IMR-90 (cell line): ENCODE data around the gene RCE1. TPM values are rescaled to one million over a fixed set of nuclear protein-coding genes. Genes with fewer than 3 reads are reported as not detected.

Source experiments
- ATAC-seq: fragments of 200-7000 bp; cut with Tn5 transposase; 2 replicates; pipeline ENCODE4 v1.9.1; 2020; ENCODE audit warnings: low read depth, mild to moderate bottlenecking, moderate library complexity
- BruUV-seq: library from RNA; stranded (reverse); fragments of 400-500 nt; replicated peaks from 2 replicates; lab custom pipeline; 2021; lab: Mats Ljungman, UMichigan
- CTCF ChIA-PET: fragments of 300-600 bp; formaldehyde crosslinking; extraction: SDS; loops from one replicate; lab custom pipeline; 2021; ENCODE audit warnings: antibody characterized with exemption; lab: Yijun Ruan, JAX
- POLR2A ChIA-PET: fragments of 300-600 bp; sonication (Branson Sonifier 250); formaldehyde crosslinking; loops from one replicate; lab custom pipeline; 2022; ENCODE audit warnings: antibody characterized with exemption; ENCODE audit not compliant: unreplicated experiment; lab: Charles Lee
- DNase-seq: peaks from one replicate; pipeline ENCODE4 v3.0.0; 2013
- H2AFZ ChIP-seq: replicated peaks from 2 replicates; pipeline ENCODE3; 2013; ENCODE audit warnings: low read length, mild to moderate bottlenecking; ENCODE audit not compliant: poor library complexity
- H2AK5ac ChIP-seq: 2 replicates; pipeline ENCODE4 v1.6.1; 2013; ENCODE audit warnings: low read depth, low read length, inconsistent platforms
- H2AK9ac ChIP-seq: replicated peaks from 2 replicates; pipeline ENCODE3; 2013; ENCODE audit warnings: mild to moderate bottlenecking, low read depth, low read length, moderate library complexity; ENCODE audit not compliant: poor library complexity
- H2BK120ac ChIP-seq: 2 replicates; pipeline ENCODE4 v1.6.1; 2013; ENCODE audit warnings: low read depth, low read length, inconsistent platforms
- H2BK15ac ChIP-seq: 3 replicates; pipeline ENCODE4 v1.6.1; 2013; ENCODE audit warnings: low read depth, low read length, inconsistent platforms
- H2BK20ac ChIP-seq: 2 replicates; pipeline ENCODE4 v1.6.1; 2013; ENCODE audit warnings: low read depth, mild to moderate bottlenecking, inconsistent platforms, low read length, moderate library complexity
- H2BK5ac ChIP-seq: 2 replicates; pipeline ENCODE4 v1.6.1; 2013; ENCODE audit warnings: mild to moderate bottlenecking, low read depth, low read length, inconsistent platforms; ENCODE audit not compliant: poor library complexity, severe bottlenecking
- H3K14ac ChIP-seq: replicated peaks from 2 replicates; pipeline ENCODE4 v1.6.1; 2013; ENCODE audit warnings: low read depth, low read length, inconsistent platforms
- H3K18ac ChIP-seq: 2 replicates; pipeline ENCODE4 v1.6.1; 2013; ENCODE audit warnings: low read depth, low read length, control low read depth
- H3K23ac ChIP-seq: 2 replicates; pipeline ENCODE4 v1.6.1; 2013; ENCODE audit warnings: low read depth, low read length, inconsistent platforms
- H3K27ac ChIP-seq: 2 replicates; pipeline ENCODE4 v1.5.1; 2013; ENCODE audit warnings: mild to moderate bottlenecking, control low read depth, low read length; ENCODE audit not compliant: insufficient read depth
- H3K27me3 ChIP-seq: 2 replicates; pipeline ENCODE4 v1.6.1; 2013; ENCODE audit warnings: low read length; ENCODE audit not compliant: control insufficient read depth, insufficient read depth
- H3K36me3 ChIP-seq: 2 replicates; pipeline ENCODE4 v1.6.1; 2013; ENCODE audit warnings: low read length, mixed read lengths; ENCODE audit not compliant: control insufficient read depth, insufficient read depth
- H3K4ac ChIP-seq: 2 replicates; pipeline ENCODE4 v1.6.1; 2013; ENCODE audit warnings: low read depth, low read length, inconsistent platforms
- H3K4me1 ChIP-seq: 2 replicates; pipeline ENCODE4 v1.6.1; 2013; ENCODE audit warnings: low read length, mixed read lengths; ENCODE audit not compliant: control insufficient read depth, insufficient read depth
- H3K4me2 ChIP-seq: 2 replicates; pipeline ENCODE4 v1.6.1; 2013; ENCODE audit warnings: low read depth, mild to moderate bottlenecking, control low read depth, low read length, moderate library complexity
- H3K4me3 ChIP-seq: 2 replicates; pipeline ENCODE4 v1.5.1; 2013; ENCODE audit warnings: low read depth, mild to moderate bottlenecking, control low read depth, low read length, moderate library complexity; ENCODE audit not compliant: insufficient read depth
- H3K56ac ChIP-seq: 2 replicates; pipeline ENCODE4 v1.6.1; 2013; ENCODE audit warnings: low read length, inconsistent platforms; ENCODE audit not compliant: insufficient read depth; ENCODE audit errors: extremely low read depth
- H3K79me1 ChIP-seq, 2 experiments: 2 replicates each; pipeline ENCODE4 v1.6.1; 2013; ENCODE audit warnings: low read length in 2 of 2, inconsistent platforms in 1 of 2, low read depth in 1 of 2
- H3K9ac ChIP-seq: 2 replicates; pipeline ENCODE4 v1.6.1; 2013; ENCODE audit warnings: low read depth, low read length, control low read depth
- H3K9me1 ChIP-seq: 2 replicates; pipeline ENCODE4 v1.6.1; 2013; ENCODE audit warnings: low read length, inconsistent platforms; ENCODE audit not compliant: insufficient read depth
- H3K9me3 ChIP-seq: 2 replicates; pipeline ENCODE4 v1.6.1; 2013; ENCODE audit warnings: low read length; ENCODE audit not compliant: control insufficient read depth, insufficient read depth
- H4K20me1 ChIP-seq: 2 replicates; pipeline ENCODE4 v1.6.1; 2013; ENCODE audit warnings: low read length, inconsistent platforms; ENCODE audit not compliant: insufficient read depth
- H4K5ac ChIP-seq: 2 replicates; pipeline ENCODE4 v1.6.1; 2013; ENCODE audit warnings: mild to moderate bottlenecking, low read depth, low read length, control low read depth
- H4K8ac ChIP-seq, 2 experiments: 2 replicates each; pipeline ENCODE4 v1.6.1; 2013; ENCODE audit warnings: low read depth in 2 of 2, low read length in 2 of 2, control low read depth in 1 of 2, inconsistent platforms in 1 of 2
- H4K91ac ChIP-seq: 2 replicates; pipeline ENCODE4 v1.6.1; 2013; ENCODE audit warnings: low read depth, low read length, inconsistent platforms; ENCODE audit not compliant: insufficient read depth
- BHLHE40 ChIP-seq: fragments of 150-350 bp; IDR thresholded peaks from 2 replicates; pipeline ENCODE4 v1.6.1; 2016; ENCODE audit warnings: mild to moderate bottlenecking, low read depth, low read length
- CEBPB ChIP-seq: IDR thresholded peaks from 2 replicates; pipeline ENCODE4 v1.6.1; 2012; ENCODE audit warnings: low read depth, low read length, improper control_type of control experiment
- CHD1 ChIP-seq: IDR thresholded peaks from 2 replicates; pipeline ENCODE4 v1.6.1; 2012; ENCODE audit warnings: low read depth, low read length, improper control_type of control experiment
- CTCF ChIP-seq: conservative IDR thresholded peaks from 2 replicates; pipeline ENCODE4 v1.5.1; 2012; ENCODE audit warnings: mild to moderate bottlenecking, low read depth, low read length, improper control_type of control experiment
- ELK1 ChIP-seq: fragments of 150-350 bp; IDR thresholded peaks from 2 replicates; pipeline ENCODE4 v1.6.1; 2016; ENCODE audit warnings: low read depth, mild to moderate bottlenecking, low read length, moderate library complexity, borderline replicate concordance
- FOS ChIP-seq: fragments of 150-350 bp; IDR thresholded peaks from 2 replicates; pipeline ENCODE4 v1.6.1; 2016; ENCODE audit warnings: low read depth, low read length
- MAFK ChIP-seq: IDR thresholded peaks from 2 replicates; pipeline ENCODE4 v1.6.1; 2012; ENCODE audit warnings: low read depth, low read length, improper control_type of control experiment
- MAZ ChIP-seq: IDR thresholded peaks from 2 replicates; pipeline ENCODE4 v1.6.1; 2012; ENCODE audit warnings: low read depth, mild to moderate bottlenecking, low read length, improper control_type of control experiment, moderate library complexity, borderline replicate concordance
- MXI1 ChIP-seq: IDR thresholded peaks from 2 replicates; pipeline ENCODE4 v1.6.1; 2012; ENCODE audit warnings: low read depth, mild to moderate bottlenecking, low read length, moderate library complexity, borderline replicate concordance
- NFE2L2 ChIP-seq: fragments of 150-350 bp; IDR thresholded peaks from 2 replicates; pipeline ENCODE4 v1.6.1; 2016; ENCODE audit warnings: low read depth, mild to moderate bottlenecking, low read length
- RFX5 ChIP-seq: IDR thresholded peaks from 2 replicates; pipeline ENCODE4 v1.8.0; 2012; ENCODE audit warnings: low read depth, mild to moderate bottlenecking, low read length, moderate library complexity
- SMC3 ChIP-seq: fragments of 150-350 bp; IDR thresholded peaks from 2 replicates; pipeline ENCODE4 v1.6.1; 2016; ENCODE audit warnings: low read depth, mild to moderate bottlenecking, antibody characterized with exemption, low read length, moderate library complexity
- USF2 ChIP-seq: fragments of 150-350 bp; IDR thresholded peaks from 2 replicates; pipeline ENCODE4 v1.6.1; 2017; ENCODE audit warnings: mild to moderate bottlenecking, antibody characterized with exemption, low read length, low read depth
- WGBS, 2 experiments: methylation state at CpG; one replicate each; pipeline versions ENCODE4 v1.1.5 to v1.1.7; 2013; ENCODE audit warnings: missing lambda C conversion rate in 2 of 2; ENCODE audit not compliant: insufficient read length in 1 of 2; ENCODE audit errors: extremely low coverage in 2 of 2; 5-methylcytosine and 5-hydroxymethylcytosine counted together
- dilution Hi-C: fragments of 300-500 bp; cut with HindIII; formaldehyde crosslinking; loops from one replicate; pipeline ENCODE4 v1.14.3; 2018; ENCODE audit warnings: low sequenced_read_pairs; ENCODE audit not compliant: unreplicated experiment
- in situ Hi-C: fragments of 300-500 bp; cut with MboI; formaldehyde crosslinking; loops from 3 replicates; pipeline ENCODE4 v1.14.3; 2019; ENCODE audit warnings: low sequenced_read_pairs, inconsistent platforms, mixed read lengths
- intact Hi-C: fragments of 100-400 bp; cut with micrococcal nuclease; formaldehyde crosslinking; loops from 2 replicates; pipeline ENCODE4 v1.10.0; 2022
- polyA plus RNA-seq, 3 experiments: library from polyadenylated mRNA; depleted of rRNA; stranded (reverse); fragments of >200 nt; gene quantifications; 2 replicates each; pipeline ENCODE4 v1.2.3, GENCODE V29; 2012; ENCODE audit warnings: low replicate concordance in 1 of 3
- total RNA-seq: library from RNA; depleted of rRNA; stranded (reverse); fragments of >200 nt; gene quantifications from 2 replicates; pipeline ENCODE4 v1.2.3, GENCODE V29; 2012

The RCE1 gene
- total and polyA plus RNA-seq, 2 of the 4 experiments (the other 2 are of a cell fraction) = 6.6 to 19.4 TPM

- no peak for ATAC-seq
- no peak overlapping the region for H3K4me3 ChIP-seq
- H3K79me1 ChIP-seq = peaks cover 0 to 25% of the 10 kb centered on the region in 2 experiments; a peak in 2 of 4 replicates
- CTCF ChIA-PET = interaction anchor here (0.9 kb wide), 1 partner anchor 136 kb away, joined by 4 read pairs; no protein-coding TSS in a partner anchor
- H3K14ac ChIP-seq = peak overlapping the region; percentile 60; the same call in 1 of the 2 replicates
- H4K8ac ChIP-seq = no peak overlapping the region
- no peak overlapping the region for H3K56ac ChIP-seq
- H3K4me2 ChIP-seq = no peak overlapping the region
- no peaks in the 10 kb centered on the region for H4K20me1 ChIP-seq
- H3K4ac ChIP-seq = no peak overlapping the region; the same call in 1 of the 2 replicates
- H2BK20ac ChIP-seq = no peak overlapping the region
- in situ Hi-C loops = no loop called here
- TF ChIP-seq CEBPB = no peak
- no peak for TF ChIP-seq MXI1
- no peak for TF ChIP-seq NFE2L2
- TF ChIP-seq USF2 = no peak
- no peak for TF ChIP-seq FOS
- no peak for TF ChIP-seq CHD1
- TF ChIP-seq MAFK = no peak
- TF ChIP-seq ELK1 = no peak
- TF ChIP-seq MAZ = no peak
- TF ChIP-seq SMC3 = no peak
- no peak for TF ChIP-seq CTCF
- no peak for TF ChIP-seq RFX5
- no peak for TF ChIP-seq BHLHE40
- peak overlapping the region; percentile 7; the same call in 1 of the 2 replicates for H2AK5ac ChIP-seq
- no peak overlapping the region for H4K5ac ChIP-seq
- no peaks in the 10 kb centered on the region for H3K9me3 ChIP-seq
- no TSS peak for BruUV-seq
- H3K36me3 ChIP-seq = no peaks in the 10 kb centered on the region
- H2BK5ac ChIP-seq = no peak overlapping the region
- no peak overlapping the region for H3K23ac ChIP-seq
- no peak overlapping the region for H3K27ac ChIP-seq
- WGBS, 2 experiments = 84% methylated on average over 6 of the region's 14 CpGs; no CpG with 5 or more reads in 1 of the 2 experiments
- peak overlapping the region; percentile 44 for H2AFZ ChIP-seq
- peak overlapping the region; percentile 28; the same call in 1 of the 2 replicates for H4K91ac ChIP-seq
- H3K9me1 ChIP-seq = peaks cover 5% of the 10 kb centered on the region; the same call in 1 of the 2 replicates
- POLR2A ChIA-PET = no interaction called here
- no peak overlapping the region for H2BK15ac ChIP-seq
- peak; percentile 22 for DNase-seq
- intact Hi-C loops = loop anchor here (5.0 kb wide), 1 partner anchor 77 kb away; the partner anchor contains the start of gene PC
- H3K18ac ChIP-seq = no peak overlapping the region
- peak overlapping the region; percentile 45 for H2AK9ac ChIP-seq
- H2BK120ac ChIP-seq = no peak overlapping the region
- H3K9ac ChIP-seq = no peak overlapping the region
- peaks cover 43% of the 10 kb centered on the region for H3K4me1 ChIP-seq
- H3K27me3 ChIP-seq = no peaks in the 10 kb centered on the region
- dilution Hi-C loops = no loop called here
Measured at GRCh38 chr11:66880496-66881450, 37.5 kb downstream of the RCE1 start.
